ENCODE data around the gene LRRC18.

The LRRC18 gene

GRCh38 chr10:48905311-48905710 lies 34.3 kb downstream of the LRRC18 start:
- DNase-seq = no peak

GRCh38 chr10:48904861-48905260 lies 34.8 kb downstream of the LRRC18 start:
- DNase-seq = no peak

- no peak for DNase-seq
These were observed 36.5 kb downstream of the LRRC18 start for GRCh38 chr10:48903151-48903550.

- no peak for DNase-seq
These were observed 37.5 kb downstream of the LRRC18 start for GRCh38 chr10:48902096-48902495.

GRCh38 chr10:48901319-48901718 lies 38.3 kb downstream of the LRRC18 start:
- DNase-seq = no peak

GRCh38 chr10:48900371-48900801 lies 39.3 kb downstream of the LRRC18 start:
- DNase-seq = no peak

GRCh38 chr10:48899781-48900180 lies 39.9 kb downstream of the LRRC18 start:
- no peak for DNase-seq

GRCh38 chr10:48898426-48898825 lies 41.2 kb downstream of the LRRC18 start:
- no peak for DNase-seq

GRCh38 chr10:48897441-48897790 lies 42.2 kb downstream of the LRRC18 start:
- DNase-seq = no peak

GRCh38 chr10:48896756-48897440 lies 42.7 kb downstream of the LRRC18 start:
- DNase-seq = no peak

GRCh38 chr10:48895803-48896195 lies 43.8 kb downstream of the LRRC18 start:
- DNase-seq = no peak

GRCh38 chr10:48894911-48895802 lies 44.5 kb downstream of the LRRC18 start:
- no peak for DNase-seq

GRCh38 chr10:48890888-48891850 lies 48.5 kb downstream of the LRRC18 start:
- DNase-seq = no peak

GRCh38 chr10:48887982-48888381 lies 51.7 kb downstream of the LRRC18 start:
- no peak for DNase-seq

- DNase-seq = no peak
These were observed 54.3 kb downstream of the LRRC18 start for GRCh38 chr10:48885376-48885775.

- DNase-seq = no peak
These were observed 55.2 kb downstream of the LRRC18 start for GRCh38 chr10:48884179-48885045.

GRCh38 chr10:48883701-48884100 lies 55.9 kb downstream of the LRRC18 start:
- DNase-seq = no peak

GRCh38 chr10:48882881-48883280 lies 56.8 kb downstream of the LRRC18 start:
- DNase-seq = no peak

GRCh38 chr10:48881937-48882336 lies 57.7 kb downstream of the LRRC18 start:
- no peak for DNase-seq

- DNase-seq = no peak
These were observed 59.5 kb downstream of the LRRC18 start for GRCh38 chr10:48880016-48880705.

- no peak for DNase-seq
These were observed 60.2 kb downstream of the LRRC18 start for GRCh38 chr10:48879451-48879850.
